ENCODE measurements around the gene CLEC19A. TPM values are rescaled to one million over a fixed set of nuclear protein-coding genes. Genes with fewer than 3 reads are reported as not detected.

Gene CLEC19A
- total RNA-seq, 4 donors from 2014 or later: not detected

GRCh38 chr16:19328364-19328763, 42.8 kb downstream of the CLEC19A start:
- H3K27ac ChIP-seq: no peak overlapping the region
- no peak for ATAC-seq
- intact Hi-C loops (cut with DNase I; ENCODE audit: low total_unique reads) (no loop called here), in situ Hi-C loops (cut with MboI; ENCODE audit: low sequenced_read_pairs in 4 of 4) (no loop called here)
- H3K9me3 ChIP-seq: no peaks in the 10 kb centered on the region
- DNase-seq: no peak
- no peak overlapping the region for H3K4me3 ChIP-seq
- no peak for TF ChIP-seq CTCF (IDR thresholded peaks at IDR 0.05 in 4 of 5, conservative IDR thresholded peaks at IDR 0.05 in 1 of 5)
- H3K27me3 ChIP-seq: no peaks in the 10 kb centered on the region
- H3K4me1 ChIP-seq: no peaks in the 10 kb centered on the region
- H3K36me3 ChIP-seq: no peaks in the 10 kb centered on the region

- Histone ChIP-seq H3K36me3 (no peaks in the 10 kb centered on the region), H3K4me3 (no peak overlapping the region), H3K4me1 (no peaks in the 10 kb centered on the region), H3K27ac (no peak overlapping the region), H3K27me3 (no peaks in the 10 kb centered on the region), H3K9me3 (no peaks in the 10 kb centered on the region)
- no peak for DNase-seq
- no peak for ATAC-seq
- in situ Hi-C loops (cut with MboI; ENCODE audit: low sequenced_read_pairs in 4 of 4) (no loop called here), intact Hi-C loops (cut with DNase I; ENCODE audit: low total_unique reads) (no loop called here)
- no peak for TF ChIP-seq POLR2A (IDR thresholded peaks at IDR 0.05)
- TF ChIP-seq CTCF (IDR thresholded peaks at IDR 0.05 in 4 of 5, conservative IDR thresholded peaks at IDR 0.05 in 1 of 5): no peak
Measured at GRCh38 chr16:19329932-19330331, 44.4 kb downstream of the CLEC19A start.

- Histone ChIP-seq H3K27ac (no peak overlapping the region), H3K4me1 (no peaks in the 10 kb centered on the region), H3K27me3 (no peaks in the 10 kb centered on the region), H3K36me3 (no peaks in the 10 kb centered on the region), H3K9me3 (no peaks in the 10 kb centered on the region), H3K4me3 (no peak overlapping the region)
- intact Hi-C loops (cut with DNase I; ENCODE audit: low total_unique reads): no loop called here
- in situ Hi-C loops (cut with MboI; ENCODE audit: low sequenced_read_pairs in 4 of 4): no loop called here
- no peak for ATAC-seq
- TF ChIP-seq CTCF (IDR thresholded peaks at IDR 0.05 in 4 of 5, conservative IDR thresholded peaks at IDR 0.05 in 1 of 5): no peak
- no peak for DNase-seq
Measured at GRCh38 chr16:19330841-19331397, 45.4 kb downstream of the CLEC19A start.

GRCh38 chr16:19331794-19332193, 46.3 kb downstream of the CLEC19A start:
- no peaks in the 10 kb centered on the region for H3K36me3 ChIP-seq
- TF ChIP-seq POLR2A (IDR thresholded peaks at IDR 0.05): no peak
- no peak for TF ChIP-seq CTCF (IDR thresholded peaks at IDR 0.05 in 4 of 5, conservative IDR thresholded peaks at IDR 0.05 in 1 of 5)
- no peak overlapping the region for H3K4me3 ChIP-seq
- DNase-seq (no peak), ATAC-seq (no peak)
- in situ Hi-C loops (cut with MboI; ENCODE audit: low sequenced_read_pairs in 4 of 4) (no loop called here), intact Hi-C loops (cut with DNase I; ENCODE audit: low total_unique reads) (no loop called here)
- no peak overlapping the region for H3K27ac ChIP-seq
- no peaks in the 10 kb centered on the region for H3K9me3 ChIP-seq
- no peaks in the 10 kb centered on the region for H3K27me3 ChIP-seq
- H3K4me1 ChIP-seq: no peaks in the 10 kb centered on the region

GRCh38 chr16:19338335-19338734, 52.8 kb downstream of the CLEC19A start:
- Histone ChIP-seq H3K9me3 (no peaks in the 10 kb centered on the region), H3K36me3 (no peaks in the 10 kb centered on the region), H3K27ac (no peak overlapping the region), H3K4me3 (no peak overlapping the region), H3K27me3 (no peaks in the 10 kb centered on the region), H3K4me1 (no peaks in the 10 kb centered on the region)
- no peak for ATAC-seq
- intact Hi-C loops (cut with DNase I; ENCODE audit: low total_unique reads): no loop called here
- TF ChIP-seq CTCF (IDR thresholded peaks at IDR 0.05 in 4 of 5, conservative IDR thresholded peaks at IDR 0.05 in 1 of 5) (no peak), POLR2A (IDR thresholded peaks at IDR 0.05) (no peak)
- in situ Hi-C loops (cut with MboI; ENCODE audit: low sequenced_read_pairs in 4 of 4): no loop called here
- no peak for DNase-seq
